B cell (primary cell): Measurements from ENCODE around the gene COL4A3. TPM values are rescaled to one million over a fixed set of nuclear protein-coding genes. Genes with fewer than 3 reads are reported as not detected.

Experiments
- ATAC-seq: fragments of 200-7000 bp; cut with Tn5 transposase; one replicate; pipeline ENCODE4 v1.10.0; 2021; ENCODE audit warnings: low read depth, mild to moderate bottlenecking, moderate number of reproducible peaks, moderate library complexity
- CTCF ChIA-PET: fragments of 350-600 bp; sonication (Branson Sonifier 250); formaldehyde crosslinking; loops from one replicate; lab custom pipeline; 2021; ENCODE audit warnings: antibody characterized with exemption, inconsistent platforms; lab: Charles Lee
- POLR2A ChIA-PET: fragments of 350-600 bp; sonication (Branson Sonifier 250); formaldehyde crosslinking; loops from one replicate; lab custom pipeline; 2021; ENCODE audit warnings: antibody characterized with exemption; lab: Charles Lee
- DNase-seq: peaks from one replicate; pipeline ENCODE4 v3.0.0; 2013
- H2AFZ ChIP-seq: 2 replicates; pipeline ENCODE4 v1.6.1; 2012; ENCODE audit warnings: mild to moderate bottlenecking, low read depth, low read length; ENCODE audit not compliant: insufficient read depth, poor library complexity, severe bottlenecking
- H3K27ac ChIP-seq, 2 donors: 1 replicate in 1 of 2; 2 replicates in 1 of 2; pipeline ENCODE4 v1.5.1; 2012 to 2013; ENCODE audit warnings: low read length in 2 of 2, mild to moderate bottlenecking in 2 of 2, moderate library complexity in 1 of 2
- H3K27me3 ChIP-seq, 4 experiments: fragments of 200-600 bp in 1 of 4; sonication (generic) in 1 of 4; replicated peaks in 1 of 4; 1 replicate in 2 of 4; 2 replicates in 2 of 4; pipeline versions ENCODE4 v1.6.1 to v1.7.0; 2013 to 2016; ENCODE audit warnings: low read length in 3 of 4, mild to moderate bottlenecking in 2 of 4, mixed read lengths in 1 of 4, moderate library complexity in 1 of 4; ENCODE audit not compliant: insufficient read depth in 4 of 4, control insufficient read depth in 3 of 4; ENCODE audit errors: control extremely low read depth in 1 of 4
- H3K36me3 ChIP-seq, 2 experiments: replicated peaks in 1 of 2; 1 replicate in 1 of 2; 2 replicates in 1 of 2; pipeline versions ENCODE4 v1.6.1 to v1.7.1; 2013; ENCODE audit warnings: low read length in 1 of 2; ENCODE audit not compliant: insufficient read depth in 2 of 2, control insufficient read depth in 1 of 2; ENCODE audit errors: control extremely low read depth in 1 of 2, extremely low read depth in 1 of 2
- H3K4me1 ChIP-seq, 2 donors: fragments of 200-600 bp in 1 of 2; sonication (generic) in 1 of 2; 1 replicate in 1 of 2; 2 replicates in 1 of 2; pipeline versions ENCODE4 v1.5.1 to v1.6.1; 2013 to 2017; ENCODE audit warnings: low read length in 2 of 2; ENCODE audit not compliant: control insufficient read depth in 2 of 2, insufficient read depth in 2 of 2
- H3K4me2 ChIP-seq: replicated peaks from 2 replicates; pipeline ENCODE3; 2012; ENCODE audit warnings: mild to moderate bottlenecking, low read depth, low read length; ENCODE audit not compliant: poor library complexity, severe bottlenecking
- H3K4me3 ChIP-seq, 5 experiments: fragments of 200-600 bp in 1 of 5; sonication (generic) in 1 of 5; 1 replicate in 3 of 5; 2 replicates in 2 of 5; pipeline versions ENCODE4 v1.5.1 to v1.7.0; 2011 to 2016; ENCODE audit warnings: low read length in 4 of 5, mild to moderate bottlenecking in 4 of 5, low read depth in 2 of 5, control low read depth in 1 of 5, moderate library complexity in 1 of 5; ENCODE audit not compliant: insufficient read depth in 1 of 5; ENCODE audit errors: control extremely low read depth in 1 of 5, extremely low read depth in 1 of 5
- H3K79me2 ChIP-seq: fragments of 200-600 bp; sonication (generic); one replicate; pipeline ENCODE4 v1.6.0; 2016; ENCODE audit warnings: low read length; ENCODE audit not compliant: control insufficient read depth, insufficient read depth
- H3K9ac ChIP-seq: fragments of 200-600 bp; sonication (generic); 2 replicates; pipeline ENCODE4 v1.6.1; 2017; ENCODE audit warnings: mild to moderate bottlenecking, low read length, moderate library complexity
- H3K9me3 ChIP-seq, 3 donors: one replicate each; pipeline versions ENCODE4 v1.6.1 to v1.7.1; 2013; ENCODE audit warnings: low read length in 2 of 3; ENCODE audit not compliant: control insufficient read depth in 2 of 3, insufficient read depth in 1 of 3; ENCODE audit errors: control extremely low read depth in 1 of 3
- H4K20me1 ChIP-seq: 2 replicates; pipeline ENCODE4 v1.6.0; 2012; ENCODE audit warnings: mild to moderate bottlenecking, low read length; ENCODE audit not compliant: insufficient read depth, control insufficient read depth, poor library complexity, severe bottlenecking
- H3K27ac Mint-ChIP-seq: one replicate; pipeline ENCODE4 v1.8.0; 2021; ENCODE audit warnings: mixed read lengths
- H3K27me3 Mint-ChIP-seq: one replicate; pipeline ENCODE4 v1.8.0; 2021; ENCODE audit warnings: mixed read lengths
- H3K4me1 Mint-ChIP-seq: one replicate; pipeline ENCODE4 v1.8.0; 2021; ENCODE audit warnings: mixed read lengths
- H3K4me3 Mint-ChIP-seq: one replicate; pipeline ENCODE4 v1.8.0; 2021; ENCODE audit warnings: mixed read lengths
- H3K9me3 Mint-ChIP-seq: one replicate; pipeline ENCODE4 v1.8.0; 2022; ENCODE audit warnings: mixed read lengths; ENCODE audit not compliant: insufficient read depth
- CTCF ChIP-seq: fragments of 200-600 bp; IDR thresholded peaks from one replicate; pipeline ENCODE4 v1.8.0; 2022; ENCODE audit warnings: antibody characterized with exemption, mild to moderate bottlenecking
- EZH2 ChIP-seq: IDR thresholded peaks from 2 replicates; pipeline ENCODE4 v1.6.1; 2012; ENCODE audit warnings: borderline replicate concordance, low read depth, mild to moderate bottlenecking, moderate library complexity, low read length; ENCODE audit not compliant: insufficient read depth, poor library complexity, severe bottlenecking
- WGBS: methylation state at CpG from one replicate; pipeline ENCODE4 v1.1.5; 2013; ENCODE audit warnings: missing lambda C conversion rate; ENCODE audit not compliant: insufficient coverage; 5-methylcytosine and 5-hydroxymethylcytosine counted together
- intact Hi-C: fragments of 100-400 bp; cut with micrococcal nuclease; formaldehyde crosslinking; loops from one replicate; pipeline ENCODE4 v1.10.0; 2022
- polyA plus RNA-seq: library from polyadenylated mRNA; depleted of rRNA; stranded (reverse); fragments of >200 nt; gene quantifications from 2 replicates; pipeline ENCODE4 v1.2.3, GENCODE V29; 2012
- total RNA-seq, 2 donors: library from RNA; stranded (reverse); fragments of 120-200 nt in 1 of 2; gene quantifications; 1 replicate in 1 of 2; 2 replicates in 1 of 2; pipeline versions ENCODE4 v1.2.3 to v1.2.4, GENCODE V29; 2013 to 2022

The COL4A3 gene
- total and polyA plus RNA-seq, 2 donors (not counting 1 experiment from before 2014, with no cell fraction given) = 33.4 to 45.9 TPM

- Histone ChIP-seq H3K27me3 (no peaks in the 10 kb centered on the region), H3K36me3 (no peaks in the 10 kb centered on the region), H3K4me3 (no peak overlapping the region), H2AFZ (no peak overlapping the region), H4K20me1 (no peaks in the 10 kb centered on the region), H3K9me3 (no peaks in the 10 kb centered on the region), H3K9ac (no peak overlapping the region), H3K79me2 (no peaks in the 10 kb centered on the region), H3K4me2 (no peak overlapping the region), H3K27ac (no peak overlapping the region), H3K4me1 (peaks cover 0 to 5% of the 10 kb centered on the region in 2 donors)
- ATAC-seq (no peak), DNase-seq (no peak)
- no peak for TF ChIP-seq EZH2
- no peak for TF ChIP-seq CTCF
- Mint-ChIP-seq H3K27ac (no peak overlapping the region), H3K4me1 (peaks cover 32% of the 10 kb centered on the region), H3K4me3 (no peak overlapping the region), H3K27me3 (no peaks in the 10 kb centered on the region), H3K9me3 (no peaks in the 10 kb centered on the region)
- ChIA-PET CTCF (no interaction called here), POLR2A (no interaction called here)
- 50% methylated on average over 5 of the region's 6 CpGs for WGBS
- intact Hi-C loops = no loop called here
Observed at GRCh38 chr2:227188292-227188691, 23.9 kb downstream of the COL4A3 start.

- H3K27ac Mint-ChIP-seq = no peak overlapping the region
- TF ChIP-seq EZH2 = no peak
- no peak for TF ChIP-seq CTCF
- ChIA-PET CTCF (no interaction called here), POLR2A (no interaction called here)
- H3K4me1 Mint-ChIP-seq = peaks cover 23% of the 10 kb centered on the region
- H3K9me3 Mint-ChIP-seq = no peaks in the 10 kb centered on the region
- Histone ChIP-seq H3K36me3 (no peaks in the 10 kb centered on the region), H3K4me1 (peaks cover 0 to under 1% of the 10 kb centered on the region in 2 donors), H3K9me3 (no peaks in the 10 kb centered on the region), H2AFZ (no peak overlapping the region), H3K4me2 (no peak overlapping the region), H3K4me3 (no peak overlapping the region), H3K79me2 (no peaks in the 10 kb centered on the region), H3K27ac (no peak overlapping the region), H3K9ac (no peak overlapping the region), H3K27me3 (no peaks in the 10 kb centered on the region), H4K20me1 (no peaks in the 10 kb centered on the region)
- H3K27me3 Mint-ChIP-seq = no peaks in the 10 kb centered on the region
- intact Hi-C loops = no loop called here
- no peak overlapping the region for H3K4me3 Mint-ChIP-seq
- no peak for ATAC-seq
- 100% methylated on average over 1 of the region's 3 CpGs for WGBS
- no peak for DNase-seq
Observed at GRCh38 chr2:227191367-227191766, 26.9 kb downstream of the COL4A3 start.
